ENCODE measurements around the gene MYO1D. TPM values are rescaled to one million over a fixed set of nuclear protein-coding genes. Genes with fewer than 3 reads are reported as not detected.

MYO1D gene
- total and polyA plus RNA-seq, 2 donors (not counting 3 experiments of a cell fraction or from before 2014, with no cell fraction given) = 37.8 to 85.5 TPM

GRCh38 chr17:32542186-32542585 is 334.7 kb downstream of the MYO1D start:
- FAIRE-seq (no peak), DNase-seq (ENCODE audit: low read depth, low spot score) (no peak)
- Histone ChIP-seq H3K9me1 (replicated peaks; ENCODE audit: control insufficient read depth, extremely low read depth, insufficient read depth, low read length) (no peaks in the 10 kb centered on the region), H3K27ac (ENCODE audit: insufficient read depth, low read depth, low read length) (no peak overlapping the region), H2AFZ (ENCODE audit: low read depth, low read length) (no peak overlapping the region), H3K9me3 (replicated peaks; ENCODE audit: control insufficient read depth, insufficient read depth, low read length) (no peaks in the 10 kb centered on the region), H3K9ac (replicated peaks; ENCODE audit: extremely low read depth, insufficient read depth, low read length) (no peak overlapping the region), H3K4me1 (ENCODE audit: control insufficient read depth, extremely low read depth, insufficient read depth, low read length) (peaks cover 4% of the 10 kb centered on the region), H3K27me3 (ENCODE audit: control insufficient read depth in 2 of 2, insufficient read depth in 2 of 2, low read length in 2 of 2) (no peaks in the 10 kb centered on the region), H3K4me3 (replicated peaks in 1 of 3; ENCODE audit: insufficient read depth in 1 of 3, low read depth in 1 of 3, low read length in 3 of 3) (no peak overlapping the region), H3K79me2 (ENCODE audit: control insufficient read depth, insufficient read depth, low read length) (no peaks in the 10 kb centered on the region), H4K20me1 (replicated peaks; ENCODE audit: control insufficient read depth, extremely low read depth, insufficient read depth, low read length) (no peaks in the 10 kb centered on the region), H3K36me3 (ENCODE audit: control insufficient read depth in 2 of 2, extremely low read depth in 1 of 2, insufficient read depth in 2 of 2, low read length in 2 of 2) (no peaks in the 10 kb centered on the region), H3K4me2 (ENCODE audit: insufficient read depth, low read length) (no peak overlapping the region)
- dilution Hi-C loops (cut with MboI; ENCODE audit: extremely low pct_ligation_motif_present, low sequenced_read_pairs) = no loop called here
- intact Hi-C loops (cut with micrococcal nuclease) = no loop called here
- CTCF ChIA-PET = no interaction called here
- TF ChIP-seq MYC (IDR thresholded peaks at IDR 0.05; ENCODE audit: low read depth, low read length) (no peak), GATA2 (IDR thresholded peaks at IDR 0.05; ENCODE audit: insufficient read depth, insufficient read length, low read depth, low read length) (no peak), JUN (IDR thresholded peaks at IDR 0.05; ENCODE audit: borderline replicate concordance, insufficient read depth, insufficient read length, low read depth) (no peak), POLR2A (IDR thresholded peaks at IDR 0.05; ENCODE audit: low read depth, low read length) (no peak), EZH2 (IDR thresholded peaks at IDR 0.05; ENCODE audit: borderline replicate concordance, low read depth, low read length, severe bottlenecking) (no peak), POLR2AphosphoS5 (IDR thresholded peaks at IDR 0.05; ENCODE audit: insufficient read depth, low read depth, low read length) (no peak), CTCF (IDR thresholded peaks at IDR 0.05; ENCODE audit: extremely low read depth in 1 of 2, insufficient read depth in 1 of 2, low read depth in 1 of 2, low read length in 2 of 2) (no peak), FOS (IDR thresholded peaks at IDR 0.05; ENCODE audit: borderline replicate concordance, insufficient read depth, low read length) (no peak), MAX (IDR thresholded peaks at IDR 0.05; ENCODE audit: insufficient read depth, insufficient read length) (no peak)
- POLR2A ChIA-PET = no interaction called here
- BruUV-seq (replicated peaks) = no TSS peak
